Liver (tissue), 9 donors: Measurements from ENCODE around the gene NNMT. TPM values are rescaled to one million over a fixed set of nuclear protein-coding genes. Genes with fewer than 3 reads are reported as not detected.

Experiments
- DNase-seq: peaks from one replicate; pipeline ENCODE4 v3.0.0-alpha.2; 2017; ENCODE audit warnings: low spot score
- H3K27ac ChIP-seq, 2 donors: one replicate each; pipeline ENCODE4 v1.7.0; 2013; ENCODE audit warnings: inconsistent platforms in 2 of 2, low read length in 2 of 2, control low read depth in 1 of 2, low read depth in 1 of 2, mild to moderate bottlenecking in 1 of 2
- H3K27me3 ChIP-seq, 4 donors: one replicate each; pipeline versions ENCODE4 v1.6.1 to v1.7.0; 2013; ENCODE audit warnings: low read length in 3 of 4, inconsistent platforms in 1 of 4, mild to moderate bottlenecking in 1 of 4, moderate library complexity in 1 of 4; ENCODE audit not compliant: control insufficient read depth in 4 of 4, insufficient read depth in 4 of 4
- H3K36me3 ChIP-seq, 4 donors: one replicate each; pipeline versions ENCODE4 v1.6.1 to v1.7.0; 2013; ENCODE audit warnings: low read length in 3 of 4, mild to moderate bottlenecking in 3 of 4, low read depth in 1 of 4, moderate library complexity in 1 of 4; ENCODE audit not compliant: control insufficient read depth in 4 of 4, insufficient read depth in 3 of 4
- H3K4me1 ChIP-seq, 4 donors: one replicate each; pipeline versions ENCODE4 v1.6.1 to v1.7.0; 2013; ENCODE audit warnings: low read length in 3 of 4, mild to moderate bottlenecking in 3 of 4, moderate library complexity in 1 of 4; ENCODE audit not compliant: control insufficient read depth in 4 of 4, insufficient read depth in 4 of 4
- H3K4me3 ChIP-seq, 3 donors: one replicate each; pipeline versions ENCODE4 v1.6.1 to v1.7.0; 2013; ENCODE audit warnings: low read length in 3 of 3, control low read depth in 1 of 3, low read depth in 1 of 3, mild to moderate bottlenecking in 1 of 3
- H3K9ac ChIP-seq, 2 donors: one replicate each; pipeline ENCODE4 v1.7.0; 2013; ENCODE audit warnings: low read length in 2 of 2, mild to moderate bottlenecking in 2 of 2, moderate library complexity in 2 of 2, control low read depth in 1 of 2, low read depth in 1 of 2
- H3K9me3 ChIP-seq, 4 donors: one replicate each; pipeline versions ENCODE4 v1.6.1 to v1.7.0; 2013; ENCODE audit warnings: low read length in 3 of 4; ENCODE audit not compliant: control insufficient read depth in 4 of 4
- EGR1 ChIP-seq, 2 donors: IDR thresholded peaks; 2 replicates each; pipeline ENCODE4 v1.6.1; 2016 to 2018; ENCODE audit warnings: antibody characterized with exemption in 2 of 2, low read depth in 2 of 2
- FOXA2 ChIP-seq: IDR thresholded peaks from 2 replicates; pipeline ENCODE4 v1.6.1; 2016; ENCODE audit warnings: antibody characterized with exemption
- GABPA ChIP-seq, 2 donors: IDR thresholded peaks in 1 of 2; conservative IDR thresholded peaks in 1 of 2; 2 replicates each; pipeline ENCODE4 v1.6.1; 2016; ENCODE audit warnings: antibody characterized with exemption in 2 of 2, mild to moderate bottlenecking in 1 of 2, moderate library complexity in 1 of 2
- HNF4A ChIP-seq, 2 donors: conservative IDR thresholded peaks; 2 replicates each; pipeline ENCODE4 v1.6.1; 2016; ENCODE audit warnings: antibody characterized with exemption in 2 of 2, mild to moderate bottlenecking in 2 of 2
- HNF4G ChIP-seq: IDR thresholded peaks from 2 replicates; pipeline ENCODE4 v1.6.1; 2016; ENCODE audit warnings: antibody characterized with exemption
- JUND ChIP-seq, 2 donors: IDR thresholded peaks; 2 replicates each; pipeline ENCODE4 v1.6.1; 2016; ENCODE audit warnings: antibody characterized with exemption in 2 of 2
- MAX ChIP-seq: IDR thresholded peaks from 2 replicates; pipeline ENCODE4 v1.6.1; 2016; ENCODE audit warnings: antibody characterized with exemption
- NR2F2 ChIP-seq: IDR thresholded peaks from 2 replicates; pipeline ENCODE4 v1.6.1; 2016; ENCODE audit warnings: antibody characterized with exemption
- RAD21 ChIP-seq, 2 donors: IDR thresholded peaks; 2 replicates each; pipeline ENCODE4 v1.6.1; 2016; ENCODE audit warnings: antibody characterized with exemption in 2 of 2, mild to moderate bottlenecking in 2 of 2
- REST ChIP-seq: IDR thresholded peaks from 2 replicates; pipeline ENCODE4 v1.6.1; 2016; ENCODE audit warnings: antibody characterized with exemption, mild to moderate bottlenecking
- RXRA ChIP-seq, 2 donors: IDR thresholded peaks; 2 replicates each; pipeline ENCODE4 v1.6.1; 2017 to 2018; ENCODE audit warnings: antibody characterized with exemption in 2 of 2, mild to moderate bottlenecking in 1 of 2
- SP1 ChIP-seq: IDR thresholded peaks from 2 replicates; pipeline ENCODE4 v1.6.1; 2018; ENCODE audit warnings: antibody characterized with exemption, mild to moderate bottlenecking
- TAF1 ChIP-seq: conservative IDR thresholded peaks from 2 replicates; pipeline ENCODE4 v1.6.1; 2016; ENCODE audit warnings: antibody characterized with exemption, mild to moderate bottlenecking
- YY1 ChIP-seq: IDR thresholded peaks from 2 replicates; pipeline ENCODE4 v1.6.1; 2016; ENCODE audit warnings: antibody characterized with exemption, mild to moderate bottlenecking
- WGBS: extraction: QIAGEN DNeasy Blood & Tissue Kit; methylation state at CpG from one replicate; pipeline ENCODE4 v1.1.7; 2013; 5-methylcytosine and 5-hydroxymethylcytosine counted together
- polyA plus RNA-seq, 2 donors: library from polyadenylated mRNA; stranded (reverse) in 1 of 2; unstranded in 1 of 2; fragments of 200-250 nt in 1 of 2; fragments of >200 nt in 1 of 2; fragmentation: Nextera tagmentation in 1 of 2; extraction: Ambion mirVana in 1 of 2; gene quantifications; one replicate each; pipeline versions ENCODE4 v1.2.1 to v1.2.3, GENCODE V29; 2013 to 2015
- total RNA-seq, 2 donors: library from RNA; depleted of rRNA; stranded (reverse); fragments of >200 nt; gene quantifications; one replicate each; pipeline ENCODE4 v1.2.3, GENCODE V29; 2014
- TF ChIP-seq, protein P1 (sequence below): IDR thresholded peaks from 2 replicates; pipeline ENCODE4 v1.6.1; 2016; ENCODE audit warnings: antibody characterized with exemption
- donor health status: healthy.
- donor health status: healthy.
- donor health status: healthy.
- donor health status: healthy.
- donor health status: healthy.

The NNMT gene
- total and polyA plus RNA-seq, 4 donors: 0.47 to 3,724 (median 2,877) TPM

DNA sequence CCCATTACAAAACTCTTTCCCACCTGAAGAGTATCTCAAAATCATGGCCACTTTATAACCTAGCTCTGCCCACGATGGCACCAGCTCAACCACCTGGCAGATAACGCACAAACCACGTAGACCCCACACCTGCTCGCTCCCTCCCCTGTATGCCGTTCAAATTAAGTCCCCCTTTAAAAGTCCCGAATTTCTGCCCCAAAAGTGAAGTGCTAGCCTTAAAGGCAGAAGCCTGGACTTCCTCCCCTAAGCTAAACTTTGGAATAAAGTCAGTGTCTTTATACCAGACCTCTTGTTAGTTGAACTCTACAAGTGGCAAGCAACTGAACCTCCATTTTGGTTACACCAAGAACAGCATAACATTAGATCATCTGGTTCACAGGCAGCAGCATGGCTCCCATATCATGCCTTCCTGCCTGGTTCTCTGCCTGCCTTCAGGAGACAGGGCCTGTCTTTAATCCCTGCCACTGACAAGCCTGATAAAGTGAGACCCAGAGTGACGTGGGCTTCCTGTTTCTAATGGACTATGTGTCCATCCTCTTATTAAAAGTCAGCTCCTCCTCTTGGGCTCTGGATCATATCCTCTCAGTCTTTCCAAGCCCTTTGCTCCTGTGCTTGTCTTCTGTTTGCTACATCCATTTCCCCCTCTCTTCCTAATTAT, 32.6 kb upstream of the NNMT start:
- Histone ChIP-seq H3K9ac (no peak overlapping the region), H3K4me3 (no peak overlapping the region), H3K27ac (peak overlapping the region; percentile 4 to 13), H3K9me3 (no peaks in the 10 kb centered on the region), H3K27me3 (no peaks in the 10 kb centered on the region), H3K4me1 (peaks cover 13 to 62% (median 51%) of the 10 kb centered on the region in 4 donors), H3K36me3 (no peaks in the 10 kb centered on the region)
- TF ChIP-seq TAF1: no peak
- TF ChIP-seq HNF4A (conservative IDR thresholded peaks at IDR 0.05): peak in 1 of 2 donors; percentile 3
- DNase-seq: no peak
- WGBS: 68% methylated on average over 7 of the region's 7 CpGs

GRCh38 chr11:114264381-114264780, 31.8 kb upstream of the NNMT start:
- DNase-seq: no peak
- no peaks in the 10 kb centered on the region for H3K9me3 ChIP-seq
- no peak overlapping the region for H3K4me3 ChIP-seq
- TF ChIP-seq TAF1 (no peak), RXRA (IDR thresholded peaks at IDR 0.05) (no peak), EGR1 (IDR thresholded peaks at IDR 0.05; ENCODE audit: low read depth in 2 of 2) (no peak), NR2F2 (no peak), MAX (no peak), YY1 (no peak), GABPA (IDR thresholded peaks at IDR 0.05 in 1 of 2, conservative IDR thresholded peaks at IDR 0.05 in 1 of 2) (no peak), HNF4A (conservative IDR thresholded peaks at IDR 0.05) (no peak), RAD21 (IDR thresholded peaks at IDR 0.05) (no peak), FOXA2 (no peak), SP1 (no peak), REST (no peak)
- H3K36me3 ChIP-seq: no peaks in the 10 kb centered on the region
- 81% methylated on average over 2 of the region's 2 CpGs for WGBS
- H3K27me3 ChIP-seq: no peaks in the 10 kb centered on the region
- peaks cover 13 to 56% (median 48%) of the 10 kb centered on the region in 4 donors for H3K4me1 ChIP-seq
- no peak overlapping the region for H3K27ac ChIP-seq
- H3K9ac ChIP-seq: no peak overlapping the region

- peaks cover 13 to 51% (median 45%) of the 10 kb centered on the region in 4 donors for H3K4me1 ChIP-seq
- H3K9me3 ChIP-seq: no peaks in the 10 kb centered on the region
- H3K36me3 ChIP-seq: no peaks in the 10 kb centered on the region
- peak overlapping the region; percentile 4 to 61 for H3K27ac ChIP-seq
- no peak for DNase-seq
- TF ChIP-seq MAX (no peak), SP1 (peak; percentile 69), TAF1 (peak; percentile 77), HNF4A (conservative IDR thresholded peaks at IDR 0.05) (peak; percentile 81 to 82), RAD21 (IDR thresholded peaks at IDR 0.05) (peak in 1 of 2 donors; percentile 36), NR2F2 (no peak), HNF4G (peak; percentile 65), YY1 (peak; percentile 60), JUND (IDR thresholded peaks at IDR 0.05) (peak in 1 of 2 donors; percentile 56), GABPA (IDR thresholded peaks at IDR 0.05 in 1 of 2, conservative IDR thresholded peaks at IDR 0.05 in 1 of 2) (no peak), REST (peak; percentile 60), RXRA (IDR thresholded peaks at IDR 0.05) (peak; percentile 75 to 83), FOXA2 (no peak)
- TF ChIP-seq, protein P1, sequence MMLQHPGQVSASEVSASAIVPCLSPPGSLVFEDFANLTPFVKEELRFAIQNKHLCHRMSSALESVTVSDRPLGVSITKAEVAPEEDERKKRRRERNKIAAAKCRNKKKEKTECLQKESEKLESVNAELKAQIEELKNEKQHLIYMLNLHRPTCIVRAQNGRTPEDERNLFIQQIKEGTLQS: no peak
- no peaks in the 10 kb centered on the region for H3K27me3 ChIP-seq
- H3K9ac ChIP-seq: no peak overlapping the region
- H3K4me3 ChIP-seq: peak overlapping the region in 1 of 3 donors; percentile 30
- WGBS: 30% methylated on average over 8 of the region's 8 CpGs
Observed at GRCh38 chr11:114265122-114265878, 30.9 kb upstream of the NNMT start.
